SIG-M5 treated with dmso at 0.1 percent for 504 hours (cell line): Measurements from ENCODE around the gene BRINP2.

Experiments used
- DNase-seq: peaks from one replicate; lab custom pipeline; 2025; ENCODE audit not compliant: unreplicated experiment; lab: John Stamatoyannopoulos, UW

Gene BRINP2

DNA sequence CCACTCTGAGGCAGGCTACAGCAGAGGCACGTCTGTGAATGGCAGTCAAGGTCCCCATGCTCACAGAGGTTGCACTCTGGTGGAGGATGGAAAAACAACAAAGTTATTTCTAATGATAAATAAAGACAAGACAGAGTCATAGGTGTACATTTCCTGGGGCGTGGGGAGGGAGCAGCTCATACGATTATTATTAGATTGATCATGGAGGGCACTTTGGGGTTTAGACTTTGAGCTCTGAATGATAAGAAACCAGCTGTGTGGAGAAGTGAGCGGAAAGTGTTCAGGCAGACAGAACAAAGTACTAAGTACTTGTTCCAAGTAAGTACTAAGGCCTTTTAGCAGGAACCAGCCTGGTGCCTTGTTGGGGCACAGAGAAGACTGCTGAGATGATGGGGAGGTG lies 86.8 kb downstream of the BRINP2 start:
- no peak for DNase-seq

DNA sequence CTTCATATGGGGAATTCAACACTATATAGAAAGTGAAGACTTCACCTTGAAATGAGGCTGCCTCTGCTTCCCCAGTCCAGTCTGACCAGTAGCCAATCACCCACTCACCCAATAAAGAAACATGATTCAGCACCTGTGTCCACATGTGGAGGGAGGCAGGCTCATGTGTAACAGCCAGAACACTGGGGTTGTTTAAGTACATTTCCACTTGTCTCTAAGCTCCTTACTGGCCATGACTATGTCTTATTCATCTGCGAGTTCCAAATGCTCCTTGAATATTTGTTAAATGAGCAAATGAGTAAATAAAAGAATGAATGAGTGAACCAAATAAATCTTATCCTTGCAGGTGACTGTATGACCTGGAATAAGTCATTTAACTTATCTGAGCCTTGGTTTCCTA lies 100.1 kb downstream of the BRINP2 start:
- no peak for DNase-seq

DNA sequence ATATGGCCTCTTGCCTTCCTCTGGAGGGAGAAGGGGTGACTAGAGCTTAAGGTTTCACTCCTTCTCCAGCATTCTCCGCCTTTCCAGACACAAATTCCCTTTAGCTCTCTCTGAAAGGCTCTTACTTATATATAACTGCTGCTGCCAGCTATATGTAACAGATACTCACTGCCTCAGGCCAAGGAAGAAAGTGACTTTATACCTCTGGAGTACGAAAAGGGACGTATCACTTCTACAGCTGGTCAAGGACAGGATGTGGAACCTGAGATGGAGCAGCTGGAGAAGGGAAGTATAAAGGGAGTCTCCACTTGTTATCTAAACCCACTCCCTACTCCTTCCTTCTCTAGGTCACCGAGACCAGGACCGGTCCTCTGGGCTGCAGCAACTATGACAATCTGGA lies 102.4 kb downstream of the BRINP2 start:
- no peak for DNase-seq

DNA sequence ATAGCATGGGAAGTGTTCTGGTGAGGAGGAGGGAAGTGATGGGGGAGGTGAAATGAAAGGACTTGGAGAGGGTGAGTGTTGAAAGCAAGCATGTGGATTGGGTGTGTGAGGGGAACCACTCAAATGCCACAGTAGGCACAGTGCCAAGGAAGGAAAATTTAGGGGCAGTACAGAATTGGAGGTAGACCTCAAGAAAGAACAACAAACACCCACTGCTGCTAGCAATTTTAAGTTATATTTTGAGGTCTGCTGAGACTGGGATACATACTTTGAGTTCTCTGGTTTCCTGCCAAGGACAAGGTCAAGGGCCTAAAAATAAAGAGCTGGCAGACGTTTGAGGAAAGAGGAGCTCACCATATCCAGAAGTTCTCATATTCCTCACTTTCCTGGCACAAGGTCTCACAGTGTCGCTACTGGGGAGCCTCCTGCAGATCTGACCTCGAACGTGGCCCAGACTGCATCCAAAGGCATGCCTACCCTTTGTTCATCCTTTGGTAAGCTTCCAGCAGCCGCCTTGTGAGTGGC lies 104.0 kb downstream of the BRINP2 start:
- DNase-seq: no peak

DNA sequence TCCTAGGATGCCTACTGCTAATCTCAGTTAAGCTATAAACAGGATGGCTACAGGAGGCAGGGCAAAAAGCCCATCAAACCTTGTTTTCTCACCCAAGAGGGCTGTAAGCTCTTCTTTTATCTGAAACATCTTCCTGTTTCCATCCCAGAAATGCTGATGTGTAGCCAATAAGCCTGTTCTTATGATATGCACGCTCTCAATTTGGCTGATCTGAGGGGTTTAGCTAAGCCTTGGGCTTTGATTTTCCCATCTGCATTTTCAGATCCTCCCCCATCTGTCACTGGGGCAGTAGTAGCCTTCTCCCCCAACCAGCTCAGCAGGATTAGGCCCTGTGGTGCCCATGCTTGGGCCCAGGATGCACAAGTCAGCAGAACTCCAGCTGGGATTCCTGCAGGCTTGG lies 105.0 kb downstream of the BRINP2 start:
- no peak for DNase-seq

DNA sequence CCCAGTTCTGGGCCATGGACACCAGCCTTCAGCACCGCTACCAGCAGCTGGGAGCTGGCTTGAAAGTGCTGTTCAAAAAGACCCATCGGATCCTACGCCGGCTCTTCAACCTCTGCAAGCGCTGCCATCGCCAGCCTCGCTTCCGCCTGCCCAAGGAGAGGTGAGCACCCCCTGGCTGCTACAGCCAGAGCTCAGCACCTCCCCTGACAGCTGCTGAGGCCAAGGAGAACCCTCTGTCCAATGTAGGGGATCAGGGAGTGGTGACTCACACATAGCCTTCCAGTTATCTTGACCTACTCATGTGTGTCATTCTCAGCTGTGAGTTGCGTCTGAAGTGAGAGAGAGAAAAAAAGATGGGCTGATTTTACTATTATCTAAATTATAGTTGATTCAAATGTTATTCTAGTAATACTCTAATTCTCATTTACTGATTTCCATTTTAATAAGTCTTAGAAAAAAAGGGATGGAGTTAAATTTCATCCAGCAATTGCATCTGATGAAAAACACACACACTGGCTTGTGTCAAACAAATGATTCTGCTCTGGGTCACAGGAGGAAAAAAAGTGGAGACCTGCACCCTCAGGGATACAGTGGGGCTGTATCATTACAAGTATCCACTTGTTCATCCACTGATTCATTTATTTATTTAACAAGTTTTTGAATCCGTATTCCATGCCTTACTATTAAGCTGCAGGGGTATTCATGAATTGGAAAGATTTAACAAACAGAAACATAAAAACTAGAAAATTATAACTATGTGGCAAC lies 108.0 kb downstream of the BRINP2 start:
- no peak for DNase-seq

DNA sequence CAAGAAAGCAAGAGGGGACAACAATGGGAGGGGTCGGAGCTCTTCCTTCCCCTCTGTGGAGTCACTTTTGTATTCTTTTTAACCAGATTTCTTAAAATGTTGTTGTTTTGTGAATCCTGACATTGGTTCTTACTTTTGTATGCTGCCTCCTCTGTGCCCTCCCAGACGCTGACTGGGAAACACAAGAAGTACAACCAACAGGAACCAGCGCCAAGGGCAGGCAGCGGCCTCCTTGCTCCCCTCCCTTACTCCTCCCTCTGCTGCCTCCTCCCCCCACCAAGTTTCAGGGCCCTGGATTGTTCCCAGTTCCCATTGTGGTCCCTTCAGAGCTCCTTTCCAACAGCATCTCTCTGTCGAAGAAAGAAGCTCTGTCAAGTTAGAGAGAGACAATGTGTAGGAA lies 111.1 kb downstream of the BRINP2 start:
- DNase-seq: no peak

DNA sequence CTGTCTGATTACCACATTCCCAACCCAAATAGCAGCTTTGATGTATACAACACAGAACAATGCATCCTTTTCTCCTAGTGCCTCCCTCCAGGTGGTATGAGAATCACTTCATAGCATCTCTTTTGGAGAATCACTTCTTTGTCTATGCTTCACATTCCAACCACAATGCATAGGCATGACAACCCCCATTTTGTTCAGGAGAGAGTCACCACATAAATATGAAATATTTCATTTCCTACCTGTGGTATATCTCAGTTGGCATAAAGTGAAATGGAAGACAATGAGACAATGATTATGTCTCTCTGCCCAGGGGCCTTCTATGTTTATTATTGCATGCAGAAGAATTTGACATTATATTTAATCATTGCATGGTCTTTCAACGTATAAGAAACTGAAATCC lies 112.2 kb downstream of the BRINP2 start:
- DNase-seq: no peak

DNA sequence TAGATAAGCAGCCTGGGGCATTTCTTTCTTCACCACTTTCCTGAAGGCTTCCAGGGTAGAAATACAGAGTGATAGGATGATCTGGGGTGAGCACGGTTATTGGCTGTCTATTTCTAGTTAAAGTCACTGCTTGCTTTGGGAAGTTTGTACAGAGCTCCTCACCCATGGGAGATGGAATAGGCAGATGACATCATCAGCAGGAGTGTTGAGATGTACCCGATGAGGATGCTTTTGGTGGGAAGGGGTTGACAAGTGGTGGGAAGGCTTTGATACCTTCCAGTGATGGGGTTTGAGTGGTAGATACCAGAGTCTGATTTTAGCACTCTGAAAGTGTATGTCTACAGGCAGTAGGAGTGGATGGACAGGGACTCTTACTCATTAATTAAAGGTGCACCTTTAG lies 112.6 kb downstream of the BRINP2 start:
- no peak for DNase-seq

DNA sequence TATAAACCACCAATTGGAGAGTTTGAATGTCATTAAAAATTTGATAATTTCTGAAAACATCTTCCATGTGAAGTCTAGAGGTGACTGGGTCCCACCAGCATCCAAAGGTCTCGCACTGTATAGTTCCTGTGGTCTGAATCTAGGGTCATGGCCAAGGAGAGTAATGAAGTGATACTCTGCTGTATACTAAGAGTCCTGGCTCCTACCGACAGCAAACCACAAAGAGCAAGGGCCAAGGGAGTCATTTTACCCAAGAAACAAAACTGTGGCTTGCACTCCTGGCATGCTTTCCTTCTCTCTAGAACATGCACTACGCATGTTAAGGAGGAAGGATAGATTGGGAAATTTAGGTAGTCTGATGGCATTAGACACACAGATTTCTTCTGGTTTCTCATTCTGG lies 115.6 kb downstream of the BRINP2 start:
- DNase-seq: no peak

DNA sequence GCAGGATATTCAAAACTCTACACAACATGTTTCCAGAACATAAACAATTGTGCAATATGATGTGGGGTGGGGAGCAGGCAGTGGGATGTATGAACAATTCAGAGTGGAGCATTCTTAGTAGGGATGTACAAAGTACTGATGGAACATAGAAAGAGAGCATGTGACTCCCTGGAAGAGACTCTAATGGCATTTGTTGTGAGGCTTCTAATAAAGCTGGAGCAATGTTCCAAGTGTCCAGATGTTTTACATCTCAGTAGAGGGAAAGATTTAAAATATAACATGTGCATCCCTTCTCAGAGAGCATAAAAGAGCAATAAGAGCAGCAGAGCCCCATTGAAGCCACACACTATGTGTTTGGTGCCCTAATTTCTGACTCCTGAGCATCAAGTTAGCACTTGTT lies 116.5 kb downstream of the BRINP2 start:
- no peak for DNase-seq

DNA sequence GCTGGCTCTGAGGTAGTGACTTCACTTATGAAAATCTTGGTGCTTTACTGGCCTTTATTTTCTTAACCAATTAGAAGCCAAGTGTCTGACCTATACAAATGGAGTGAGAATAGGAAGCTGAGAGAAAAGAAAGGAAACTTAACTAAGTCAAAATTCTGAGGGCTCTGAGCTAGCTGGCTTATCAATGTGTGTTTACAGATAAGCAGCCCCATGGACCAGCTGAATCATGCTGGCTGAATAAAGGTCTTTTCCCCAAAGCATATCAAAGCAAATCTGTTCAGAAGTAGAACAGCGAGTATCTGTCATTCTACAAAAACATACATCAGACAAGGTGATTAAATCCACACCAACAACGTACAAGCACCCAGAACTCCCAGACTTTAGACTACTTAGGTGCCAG lies 117.2 kb downstream of the BRINP2 start:
- DNase-seq: no peak

DNA sequence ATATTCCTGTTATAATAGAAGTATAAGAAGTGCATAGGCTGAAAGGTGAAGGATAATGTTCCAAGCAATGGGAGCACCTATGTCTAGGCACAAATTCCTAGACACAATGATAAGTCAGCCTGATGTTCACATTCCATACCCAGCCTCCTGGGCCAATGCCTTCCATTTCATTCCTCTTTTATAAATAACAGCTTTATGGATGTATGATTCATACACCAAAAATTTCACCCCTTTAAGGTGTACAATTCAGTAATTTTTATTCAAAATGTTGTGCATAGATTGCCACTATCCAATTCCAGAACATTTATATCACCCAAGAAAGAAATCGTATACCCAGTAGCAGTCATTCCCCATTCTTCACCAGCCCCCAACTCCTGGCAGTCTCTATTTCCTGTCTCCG lies 118.8 kb downstream of the BRINP2 start:
- no peak for DNase-seq

DNA sequence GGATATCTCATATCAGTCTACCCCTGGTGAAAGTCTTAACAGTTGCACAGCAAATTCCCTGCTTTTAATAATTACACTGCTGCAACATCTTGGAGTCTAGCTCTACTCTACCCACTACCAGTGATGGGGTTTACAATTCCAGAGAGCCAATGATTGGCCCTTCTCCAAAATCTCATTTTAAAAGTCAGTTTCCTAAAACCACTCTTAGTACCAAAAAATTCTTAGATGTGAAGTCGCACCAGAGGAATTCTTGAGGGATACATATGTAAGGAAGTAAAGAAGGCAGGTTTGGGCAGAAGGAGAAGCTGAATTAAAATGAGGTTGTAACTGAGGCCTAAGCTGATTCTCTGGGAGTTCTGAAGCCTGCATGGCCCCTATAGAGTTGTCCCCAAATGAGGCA lies 129.7 kb downstream of the BRINP2 start:
- no peak for DNase-seq

DNA sequence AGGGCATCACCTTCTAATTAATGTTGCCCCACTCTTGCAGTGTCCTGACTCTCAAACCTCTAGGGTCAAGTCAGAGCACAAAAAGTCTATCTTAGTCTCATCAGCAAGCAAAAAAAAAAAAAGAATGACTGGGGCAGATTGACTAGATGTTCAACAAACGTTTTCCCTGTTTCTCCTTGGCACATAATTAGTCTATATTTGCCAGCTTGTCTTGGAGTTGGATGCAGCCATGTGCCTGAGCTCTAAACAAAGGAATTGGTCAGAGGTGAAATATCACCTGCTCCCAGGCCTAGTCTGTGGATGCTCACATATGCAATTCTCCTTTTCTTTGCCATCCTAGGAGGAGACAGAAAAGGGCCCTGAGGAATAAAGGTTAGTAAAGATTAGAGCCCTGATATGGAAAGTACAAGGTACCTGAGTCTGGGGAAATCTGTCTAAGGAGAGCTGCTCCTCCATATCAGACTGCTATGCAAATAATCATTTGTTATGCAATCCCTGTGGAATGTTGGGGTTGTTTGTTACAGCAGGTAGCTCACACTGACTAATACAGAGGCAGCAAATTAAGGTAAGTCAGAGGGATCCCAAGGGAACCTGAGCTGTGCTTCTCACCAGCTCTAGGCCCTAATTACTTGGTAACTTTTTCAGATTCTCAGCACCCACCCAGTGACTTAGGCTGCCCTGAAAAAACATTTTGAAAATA lies 130.8 kb downstream of the BRINP2 start:
- DNase-seq: no peak

DNA sequence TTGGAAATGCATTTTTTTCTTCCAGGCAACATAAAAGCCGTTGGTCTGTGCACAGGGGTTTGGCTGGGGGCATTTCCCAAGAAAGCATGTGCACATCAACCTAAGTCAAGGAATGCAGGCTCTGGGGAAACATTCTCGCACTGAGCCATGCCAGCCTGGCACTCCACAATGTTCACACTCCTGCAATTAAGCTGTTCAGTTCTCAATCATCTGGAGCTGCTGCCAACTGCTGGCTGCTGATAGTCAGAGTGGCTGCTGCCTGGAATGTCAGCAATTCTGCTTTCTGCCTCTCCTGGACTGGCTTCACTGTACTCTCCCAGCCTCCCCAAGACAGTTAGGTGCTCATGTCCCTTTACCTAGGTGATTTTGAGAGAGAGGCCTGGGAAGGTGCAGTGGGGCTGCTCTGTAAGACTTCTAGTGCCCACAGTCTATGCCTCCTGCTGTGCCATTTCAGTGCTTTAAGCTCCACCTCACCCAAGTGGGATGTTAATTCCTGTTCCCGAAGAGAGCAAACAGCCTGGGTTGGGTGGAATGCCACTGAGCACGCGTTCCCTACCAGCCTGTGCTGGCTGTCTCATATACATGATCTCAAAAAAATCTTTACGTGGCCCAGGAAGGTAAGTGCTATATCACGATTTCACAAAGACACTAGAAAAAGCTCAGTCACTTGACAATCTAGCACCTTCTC lies 131.7 kb downstream of the BRINP2 start:
- no peak for DNase-seq

DNA sequence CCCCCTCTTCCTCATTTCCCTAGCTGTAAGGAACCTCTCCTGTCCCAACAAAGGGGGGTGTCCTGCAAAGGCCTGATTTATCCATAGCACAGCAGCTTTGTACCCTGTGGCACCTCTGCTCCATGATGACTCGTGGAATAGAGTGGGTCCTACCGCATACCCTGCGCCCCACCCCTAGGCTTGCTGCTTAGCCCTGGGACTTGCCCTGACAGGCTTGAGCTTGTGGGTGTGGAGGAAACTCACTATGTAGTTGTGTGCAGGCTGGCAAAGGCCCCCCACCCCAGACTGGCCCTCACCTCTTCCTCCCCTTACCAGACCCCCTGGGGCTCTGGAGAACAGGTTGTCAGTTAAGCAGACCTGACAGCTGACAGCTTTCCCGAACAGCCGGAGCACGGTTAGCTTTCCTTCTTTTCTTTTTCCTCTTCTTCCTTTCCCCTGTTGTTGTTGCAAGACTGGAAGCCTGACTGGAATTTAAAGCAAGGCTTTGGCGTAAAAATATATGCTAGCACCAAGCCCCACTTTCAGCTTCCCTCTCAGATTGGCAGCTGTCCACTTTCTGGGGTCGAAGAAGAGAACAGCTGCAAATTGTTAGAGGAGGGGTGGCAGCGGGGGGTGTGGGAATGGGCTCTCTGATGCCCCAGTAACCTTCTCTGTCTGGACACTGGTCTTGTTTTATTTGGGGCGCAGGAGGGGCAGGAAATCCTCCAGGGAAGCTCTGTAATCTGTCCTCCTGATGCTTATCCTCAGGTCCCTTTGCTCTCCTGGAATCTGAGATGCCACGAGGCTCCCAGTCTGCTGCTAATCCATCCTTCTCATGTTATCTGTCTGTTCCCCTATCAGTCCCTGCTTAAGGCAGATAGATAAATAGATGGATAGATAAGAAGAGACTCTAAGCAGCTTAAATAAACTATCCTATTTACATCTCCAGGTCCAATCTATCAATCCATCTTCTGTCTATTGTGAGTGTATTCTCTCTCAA lies 134.6 kb downstream of the BRINP2 start:
- no peak for DNase-seq

DNA sequence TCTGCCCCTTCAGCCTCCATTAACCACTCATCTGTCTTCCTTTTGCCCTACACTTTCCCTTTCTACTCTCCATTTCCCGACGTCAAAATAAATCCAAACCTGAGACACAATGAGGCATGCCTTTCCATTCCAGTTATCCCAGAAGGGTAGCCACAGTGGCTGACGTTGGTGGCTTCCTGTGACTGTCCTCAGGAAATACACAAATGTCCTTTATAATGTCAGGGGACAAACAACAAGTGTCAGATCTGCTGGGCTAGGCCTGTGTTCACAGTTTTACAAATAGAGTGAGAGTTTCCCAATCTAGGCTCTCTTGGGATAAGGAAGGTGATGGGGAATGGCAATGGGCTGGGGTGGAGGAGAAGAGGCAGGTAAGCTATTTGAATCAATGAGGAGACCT lies 135.3 kb downstream of the BRINP2 start:
- no peak for DNase-seq

DNA sequence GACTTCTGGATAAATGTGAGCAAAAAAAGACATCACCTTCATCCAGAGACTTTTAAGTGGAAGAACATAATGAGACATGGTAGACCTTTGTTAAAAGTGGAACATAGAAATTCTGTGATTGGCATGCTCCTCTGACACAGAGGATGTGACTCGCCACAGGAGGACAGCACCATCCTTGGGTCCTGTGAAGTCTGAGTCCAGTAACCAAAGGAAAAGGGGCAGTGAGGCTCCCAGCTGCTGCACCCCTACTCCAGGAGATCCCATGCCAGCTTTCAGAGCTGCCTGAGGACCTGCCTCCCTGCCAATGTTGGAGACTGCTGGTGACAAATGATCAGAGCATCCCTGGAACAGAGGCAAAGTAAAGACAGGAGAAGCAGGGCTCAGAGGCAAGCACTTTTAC lies 136.2 kb downstream of the BRINP2 start:
- no peak for DNase-seq

DNA sequence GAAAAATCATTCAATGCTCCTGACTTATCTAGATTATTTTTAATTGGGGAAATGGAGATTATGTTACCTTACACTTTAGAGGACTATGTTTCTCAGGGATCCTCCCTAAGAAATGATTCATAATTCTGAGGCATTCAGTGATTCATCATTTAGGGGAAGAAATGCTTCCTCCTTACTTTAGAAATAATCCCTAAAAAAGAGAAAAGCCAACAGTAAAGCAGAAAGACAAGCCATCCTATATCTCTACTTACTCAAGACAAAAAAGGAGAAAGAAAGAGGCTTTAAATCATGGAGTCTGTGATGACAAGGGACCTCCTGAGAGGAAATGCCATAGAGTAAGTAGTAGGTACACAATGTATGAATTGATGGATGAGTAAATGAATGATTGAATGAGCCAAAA lies 137.0 kb downstream of the BRINP2 start:
- DNase-seq: no peak

DNA sequence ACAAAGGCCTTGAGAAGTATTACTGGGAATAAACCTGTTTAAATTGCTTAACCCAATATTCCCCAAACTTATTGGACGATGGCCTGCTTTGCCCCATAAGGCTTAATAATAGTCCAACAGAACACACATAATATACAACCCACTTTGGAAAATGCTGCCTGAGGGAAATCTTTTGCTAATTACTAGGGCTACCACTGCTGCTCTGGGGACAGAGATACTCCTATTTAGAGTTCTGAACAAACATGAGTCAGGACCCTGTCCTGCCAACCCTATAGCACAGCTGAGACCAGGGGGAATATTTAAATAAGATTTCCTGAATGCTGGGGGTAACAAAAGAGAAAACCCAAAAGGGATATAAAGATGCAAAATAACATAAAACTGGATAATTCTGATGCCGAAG lies 139.1 kb downstream of the BRINP2 start:
- no peak for DNase-seq
